ENCODE data around the gene IGSF3.

- TF ChIP-seq CTCF (IDR thresholded peaks at IDR 0.05) (no peak), POLR2A (IDR thresholded peaks at IDR 0.05) (no peak), POLR2AphosphoS5 (IDR thresholded peaks at IDR 0.05) (no peak)
Measured at GRCh38 chr1:116567790-116568661, 99.5 kb downstream of the IGSF3 start.
